Uterus (tissue), 4 donors: Measurements from ENCODE around the gene PIM1. TPM values are rescaled to one million over a fixed set of nuclear protein-coding genes. Genes with fewer than 3 reads are reported as not detected.

ENCODE experiments used
- DNase-seq, 2 donors: peaks; one replicate each; pipeline ENCODE4 v3.0.0-alpha.2; 2019 to 2020
- H3K27ac ChIP-seq, 2 donors: fragments of 200-600 bp; sonication (generic); 1 replicate in 1 of 2; 2 replicates in 1 of 2; pipeline ENCODE4 v1.5.1; 2016 to 2018
- H3K27me3 ChIP-seq, 2 donors: fragments of 200-600 bp; sonication (generic); one replicate each; pipeline ENCODE4 v1.5.1; 2018 to 2019; ENCODE audit warnings: control low read depth in 1 of 2
- H3K36me3 ChIP-seq, 2 donors: fragments of 200-600 bp; sonication (generic); one replicate each; pipeline ENCODE4 v1.5.1; 2019; ENCODE audit warnings: control low read depth in 1 of 2
- H3K4me1 ChIP-seq, 2 donors: fragments of 200-600 bp; sonication (generic); one replicate each; pipeline ENCODE4 v1.5.1; 2018 to 2019; ENCODE audit warnings: control low read depth in 1 of 2
- H3K4me3 ChIP-seq, 2 donors: fragments of 200-600 bp; sonication (generic); 1 replicate in 1 of 2; 2 replicates in 1 of 2; pipeline ENCODE4 v1.5.1; 2018 to 2019; ENCODE audit warnings: mild to moderate bottlenecking in 1 of 2
- H3K9me3 ChIP-seq, 2 donors: fragments of 200-600 bp; sonication (generic); one replicate each; pipeline ENCODE4 v1.5.1; 2019; ENCODE audit warnings: control low read depth in 1 of 2
- CTCF ChIP-seq, 4 experiments: fragments of 200-600 bp in 2 of 4; fragments of 450-650 bp in 2 of 4; sonication (generic) in 2 of 4; IDR thresholded peaks; one replicate each; pipeline ENCODE4 v1.5.1; 2016 to 2019; ENCODE audit warnings: antibody characterized with exemption in 4 of 4, mild to moderate bottlenecking in 2 of 4, moderate library complexity in 1 of 4
- POLR2A ChIP-seq, 2 donors: fragments of 450-650 bp; IDR thresholded peaks; one replicate each; pipeline ENCODE4 v1.6.1; 2016; ENCODE audit warnings: antibody characterized with exemption in 2 of 2, mild to moderate bottlenecking in 1 of 2, moderate library complexity in 1 of 2
- intact Hi-C: fragments of 100-400 bp; cut with DNase I; formaldehyde crosslinking; loops from one replicate; pipeline ENCODE4 v1.15.1; 2023; ENCODE audit warnings: low total_unique reads
- total RNA-seq, 4 donors: library from RNA; depleted of rRNA in 3 of 4; stranded (reverse); fragments of >200 nt in 3 of 4; gene quantifications; one replicate each; pipeline versions ENCODE4 v1.1.0 to v1.2.4, GENCODE V29; 2014 to 2023
- donor health status: DM: yes; HTN: yes; CAD: no.

PIM1 gene
- total RNA-seq, 4 donors from 2014 or later, result 2.0 to 44.5 (median 28.8) TPM

DNA sequence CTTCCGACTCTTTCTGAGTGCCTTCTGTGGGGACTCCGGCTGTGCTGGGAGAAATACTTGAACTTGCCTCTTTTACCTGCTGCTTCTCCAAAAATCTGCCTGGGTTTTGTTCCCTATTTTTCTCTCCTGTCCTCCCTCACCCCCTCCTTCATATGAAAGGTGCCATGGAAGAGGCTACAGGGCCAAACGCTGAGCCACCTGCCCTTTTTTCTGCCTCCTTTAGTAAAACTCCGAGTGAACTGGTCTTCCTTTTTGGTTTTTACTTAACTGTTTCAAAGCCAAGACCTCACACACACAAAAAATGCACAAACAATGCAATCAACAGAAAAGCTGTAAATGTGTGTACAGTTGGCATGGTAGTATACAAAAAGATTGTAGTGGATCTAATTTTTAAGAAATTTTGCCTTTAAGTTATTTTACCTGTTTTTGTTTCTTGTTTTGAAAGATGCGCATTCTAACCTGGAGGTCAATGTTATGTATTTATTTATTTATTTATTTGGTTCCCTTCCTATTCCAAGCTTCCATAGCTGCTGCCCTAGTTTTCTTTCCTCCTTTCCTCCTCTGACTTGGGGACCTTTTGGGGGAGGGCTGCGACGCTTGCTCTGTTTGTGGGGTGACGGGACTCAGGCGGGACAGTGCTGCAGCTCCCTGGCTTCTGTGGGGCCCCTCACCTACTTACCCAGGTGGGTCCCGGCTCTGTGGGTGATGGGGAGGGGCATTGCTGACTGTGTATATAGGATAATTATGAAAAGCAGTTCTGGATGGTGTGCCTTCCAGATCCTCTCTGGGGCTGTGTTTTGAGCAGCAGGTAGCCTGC is 4.8 kb downstream of the PIM1 start:
- no peak for DNase-seq
- Histone ChIP-seq H3K27me3 (no peaks in the 10 kb centered on the region), H3K4me3 (no peak overlapping the region), H3K4me1 (no peaks in the 10 kb centered on the region), H3K27ac (peak overlapping the region; percentile 91 to 94), H3K9me3 (no peaks in the 10 kb centered on the region), H3K36me3 (no peaks in the 10 kb centered on the region)
- TF ChIP-seq CTCF (IDR thresholded peaks at IDR 0.05) (no peak), POLR2A (IDR thresholded peaks at IDR 0.05) (no peak)
- intact Hi-C loops, result loop anchor here (10.0 kb wide), 1 partner anchor 150 kb away; no protein-coding TSS in a partner anchor

DNA sequence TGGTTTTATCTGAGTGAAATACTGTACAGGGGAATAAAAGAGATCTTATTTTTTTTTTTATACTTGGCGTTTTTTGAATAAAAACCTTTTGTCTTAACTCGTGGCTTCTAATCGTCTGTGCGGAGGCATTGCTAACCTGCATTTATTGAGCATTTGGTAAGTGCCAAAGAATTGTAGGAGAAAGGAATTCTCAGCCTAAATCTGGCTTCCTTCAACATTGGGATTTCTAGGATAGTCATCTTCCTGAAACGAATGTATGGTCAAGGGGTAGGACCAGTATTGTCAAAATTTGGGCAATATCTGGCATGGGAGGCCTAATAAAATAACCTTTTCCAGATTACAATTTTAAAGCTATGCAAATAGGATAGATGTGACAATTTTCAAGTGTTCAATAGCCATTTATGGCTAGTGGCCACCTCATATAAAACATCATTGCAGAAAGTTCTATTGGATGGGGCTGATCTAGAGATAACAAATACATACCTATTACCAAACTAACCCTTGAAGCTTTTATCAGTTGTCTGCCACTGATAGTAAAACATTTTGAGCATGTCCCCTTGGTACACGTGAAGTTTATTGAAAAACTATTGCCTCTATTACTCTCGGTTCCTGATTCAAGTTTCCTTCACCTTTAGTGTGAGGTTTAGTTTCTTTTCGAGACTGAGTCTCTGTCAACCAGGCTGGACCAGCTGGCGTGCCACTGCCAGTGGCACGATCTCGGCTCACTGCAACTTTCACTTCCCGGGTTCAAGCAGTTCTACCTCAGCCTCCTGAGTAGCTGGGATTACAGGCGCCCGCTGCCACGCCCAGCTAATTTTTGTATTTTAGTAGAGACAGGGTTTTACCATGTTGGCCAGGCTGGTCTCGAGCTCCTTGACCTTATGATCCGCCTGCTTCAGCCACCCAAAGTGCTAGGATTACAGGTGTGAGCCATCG is 5.6 kb downstream of the PIM1 start:
- no peak for DNase-seq
- intact Hi-C loops, result loop anchor here (10.0 kb wide), 1 partner anchor 151 kb away; no protein-coding TSS in a partner anchor

DNA sequence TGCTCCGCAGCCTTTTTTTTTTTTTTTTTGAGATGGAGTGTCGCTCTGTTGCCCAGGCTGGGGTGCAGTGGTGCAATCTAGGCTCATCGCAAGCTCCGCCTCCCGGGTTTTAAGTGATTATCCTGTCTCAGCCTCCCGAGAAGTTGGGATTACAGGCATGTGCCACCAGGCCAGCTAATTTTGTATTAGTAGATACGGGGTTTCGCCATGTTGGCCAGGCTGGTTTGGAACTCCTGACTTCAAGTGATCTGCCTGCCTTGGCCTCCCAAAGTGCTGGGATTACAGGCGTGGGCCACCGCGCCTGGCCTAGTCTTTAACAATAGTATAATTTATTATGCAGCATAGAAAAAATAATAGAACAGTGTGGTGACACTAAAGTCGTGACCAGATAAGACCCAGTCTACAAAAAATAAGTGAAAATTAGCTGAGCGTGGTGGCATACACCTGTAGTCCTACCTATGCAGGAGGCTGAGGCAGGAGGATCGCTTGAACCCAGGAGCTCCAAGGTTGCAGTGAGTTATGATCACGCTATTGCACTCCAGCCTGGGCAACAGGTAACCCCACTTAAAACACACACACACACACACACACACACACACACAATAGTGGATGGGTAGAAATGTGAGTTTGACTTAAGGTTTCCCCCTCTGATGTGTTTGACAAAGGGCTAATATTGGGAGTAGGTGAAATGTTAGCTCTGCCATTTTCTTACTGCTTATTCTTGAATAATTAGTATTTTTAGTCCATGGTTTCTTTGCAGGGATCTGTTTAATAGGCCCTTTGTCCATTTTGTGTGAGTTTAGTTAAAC is 6.5 kb downstream of the PIM1 start:
- Histone ChIP-seq H3K9me3 (no peaks in the 10 kb centered on the region), H3K4me1 (no peaks in the 10 kb centered on the region), H3K36me3 (no peaks in the 10 kb centered on the region), H3K27me3 (no peaks in the 10 kb centered on the region), H3K27ac (no peak overlapping the region), H3K4me3 (no peak overlapping the region)
- intact Hi-C loops, result loop anchor here (10.0 kb wide), 1 partner anchor 152 kb away; no protein-coding TSS in a partner anchor
- no peak for DNase-seq
- TF ChIP-seq CTCF (IDR thresholded peaks at IDR 0.05), result no peak
- no peak for TF ChIP-seq POLR2A (IDR thresholded peaks at IDR 0.05)

More for the DNA sequence above, 5.6 kb downstream of the PIM1 start:
- Histone ChIP-seq H3K27me3 (no peaks in the 10 kb centered on the region), H3K4me3 (no peak overlapping the region), H3K27ac (peak overlapping the region in 1 of 2 donors; percentile 91), H3K36me3 (no peaks in the 10 kb centered on the region), H3K9me3 (no peaks in the 10 kb centered on the region), H3K4me1 (no peaks in the 10 kb centered on the region)
- no peak for TF ChIP-seq CTCF (IDR thresholded peaks at IDR 0.05)
- TF ChIP-seq POLR2A (IDR thresholded peaks at IDR 0.05), result no peak

- intact Hi-C loops, result loop anchor here (10.0 kb wide), 1 partner anchor 153 kb away; no protein-coding TSS in a partner anchor
- H3K27ac ChIP-seq, result no peak overlapping the region
- no peak overlapping the region for H3K4me3 ChIP-seq
These were observed 7.4 kb downstream of the PIM1 start for GRCh38 chr6:37177077-37177934.

More at GRCh38 chr6:37177077-37177934, 7.4 kb downstream of the PIM1 start:
- Histone ChIP-seq H3K27me3 (no peaks in the 10 kb centered on the region), H3K9me3 (no peaks in the 10 kb centered on the region), H3K4me1 (no peaks in the 10 kb centered on the region), H3K36me3 (no peaks in the 10 kb centered on the region)
- no peak for TF ChIP-seq CTCF (IDR thresholded peaks at IDR 0.05)
- no peak for TF ChIP-seq POLR2A (IDR thresholded peaks at IDR 0.05)
- no peak for DNase-seq
